ENCODE measurements around the gene NT5M.

GRCh38 chr17:17298108-17298507, 5.1 kb upstream of the NT5M start:
- no peak for TF ChIP-seq HDAC6 (IDR thresholded peaks at IDR 0.05; ENCODE audit: low read depth, low read length)
- TF ChIP-seq LARP7 (IDR thresholded peaks at IDR 0.05), result no peak
- no peak for TF ChIP-seq EP300 (IDR thresholded peaks at IDR 0.05; ENCODE audit: low read length)
- TF ChIP-seq CBFB (CRISPR knock-in tag; IDR thresholded peaks at IDR 0.05), result no peak
- no peak for TF ChIP-seq ZZZ3 (IDR thresholded peaks at IDR 0.05)
- no peak for TF ChIP-seq SIX5 (IDR thresholded peaks at IDR 0.05; ENCODE audit: borderline replicate concordance in 1 of 2, insufficient read depth in 1 of 2, low read depth in 1 of 2, low read length in 2 of 2)
- no peak for TF ChIP-seq ADNP (tag; IDR thresholded peaks at IDR 0.05)
- TF ChIP-seq FOXK1 (CRISPR knock-in tag; IDR thresholded peaks at IDR 0.05; ENCODE audit: borderline replicate concordance), result no peak

Measured in K562 (cell line).